NCI-H2081 (cell line): Measurements from ENCODE around the gene WWOX.
"Not testable (repeated sequence)": the region's sequence is repeated elsewhere in the genome, so short reads cannot be mapped to it uniquely, and the experiment has no call there.

Source experiments
- DNase-seq, 2 experiments: peaks; one replicate each; lab custom pipeline; 2025; lab: John Stamatoyannopoulos, UW

The WWOX gene

GRCh38 chr16:78500659-78501270 is 401.3 kb downstream of the WWOX start:
- no peak for DNase-seq

DNA sequence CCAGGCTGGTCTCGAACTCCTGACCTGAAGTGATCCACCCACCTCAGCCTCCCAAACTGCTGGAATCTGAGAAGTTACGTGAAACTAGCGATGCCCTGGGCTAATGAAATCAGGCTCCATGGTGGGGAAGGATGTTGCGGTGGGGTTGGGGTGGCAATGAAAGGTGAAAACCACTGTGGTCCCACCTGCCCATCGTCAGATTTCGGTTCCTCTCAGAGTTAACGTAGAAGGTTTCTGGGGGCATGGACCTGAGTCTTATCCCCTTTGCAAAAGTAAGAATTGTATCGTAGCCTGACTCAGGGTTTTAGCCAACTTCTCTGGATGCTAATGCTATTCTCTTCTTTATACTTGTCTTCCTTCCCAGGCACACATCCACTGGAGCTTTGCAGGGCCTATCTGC is 402.3 kb downstream of the WWOX start:
- DNase-seq: no peak

DNA sequence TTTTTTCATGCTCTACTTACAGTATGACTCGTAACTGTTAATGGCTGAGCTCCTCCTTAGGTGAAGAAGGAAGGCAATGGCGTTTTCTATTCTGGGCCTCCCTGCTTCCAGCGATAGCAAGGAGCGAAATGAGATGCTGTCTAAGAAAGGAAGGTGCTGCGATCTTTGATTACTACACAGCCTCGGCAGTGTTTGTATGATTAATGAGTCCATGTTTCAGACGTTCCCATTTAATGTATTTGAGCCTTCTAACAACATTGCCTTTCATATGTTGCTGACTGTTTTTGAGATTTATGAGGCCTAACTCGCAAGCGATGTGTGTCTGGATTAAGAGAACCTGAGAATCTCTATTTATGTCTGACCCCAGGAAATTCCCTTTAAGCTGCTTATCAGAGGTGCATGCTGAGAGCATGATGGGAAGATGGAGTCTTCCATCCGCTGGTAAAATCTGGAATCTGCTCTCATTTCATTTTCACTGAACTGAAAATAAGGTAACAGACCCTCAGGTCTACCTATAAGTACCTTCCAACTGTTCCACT is 403.4 kb downstream of the WWOX start:
- no peak for DNase-seq

DNA sequence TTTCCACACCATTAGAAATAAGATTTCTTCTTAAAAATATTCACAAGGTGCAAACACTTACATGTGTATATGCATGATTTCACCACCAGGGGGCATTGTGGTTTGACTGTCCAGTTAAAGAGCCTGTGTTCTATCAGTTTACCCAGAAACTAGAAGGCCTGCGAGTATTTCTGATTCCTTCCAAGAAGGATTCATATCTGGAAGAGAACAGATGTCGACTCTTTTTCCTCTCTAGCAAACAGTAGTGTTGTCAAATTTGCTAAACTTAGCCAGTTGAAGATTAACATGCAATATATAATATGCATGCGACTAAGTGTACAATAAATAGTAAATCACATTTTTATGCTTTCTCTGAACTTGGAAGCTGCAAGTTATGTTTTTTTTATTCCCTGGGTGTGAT is 404.1 kb downstream of the WWOX start:
- peak; percentile 52 to 63 for DNase-seq

DNA sequence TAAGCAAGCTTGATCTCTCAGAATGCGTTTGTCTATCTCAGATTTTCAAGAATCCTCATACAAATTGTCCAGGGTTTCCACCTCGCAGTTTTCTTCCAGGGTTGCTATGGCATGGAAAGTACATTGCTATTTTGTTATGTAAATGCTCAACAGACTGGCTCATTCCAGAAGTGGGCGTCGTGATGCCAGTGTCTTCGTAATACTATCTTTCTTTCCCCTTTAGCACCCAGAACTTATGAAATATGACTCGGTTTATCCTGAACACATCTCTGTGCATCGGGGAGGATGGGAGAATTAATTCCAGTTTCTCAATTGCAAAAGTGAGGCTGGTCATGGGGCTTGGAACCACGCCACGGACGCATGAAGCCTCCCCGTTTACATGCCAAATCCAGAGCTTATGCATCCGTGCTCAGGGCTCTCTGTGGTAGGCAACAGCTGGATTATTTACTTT is 405.0 kb downstream of the WWOX start:
- DNase-seq: no peak

- DNase-seq: no peak
These were observed 405.6 kb downstream of the WWOX start for GRCh38 chr16:78505036-78505435.

- DNase-seq: no peak
These were observed 406.3 kb downstream of the WWOX start for GRCh38 chr16:78505544-78506366.

DNA sequence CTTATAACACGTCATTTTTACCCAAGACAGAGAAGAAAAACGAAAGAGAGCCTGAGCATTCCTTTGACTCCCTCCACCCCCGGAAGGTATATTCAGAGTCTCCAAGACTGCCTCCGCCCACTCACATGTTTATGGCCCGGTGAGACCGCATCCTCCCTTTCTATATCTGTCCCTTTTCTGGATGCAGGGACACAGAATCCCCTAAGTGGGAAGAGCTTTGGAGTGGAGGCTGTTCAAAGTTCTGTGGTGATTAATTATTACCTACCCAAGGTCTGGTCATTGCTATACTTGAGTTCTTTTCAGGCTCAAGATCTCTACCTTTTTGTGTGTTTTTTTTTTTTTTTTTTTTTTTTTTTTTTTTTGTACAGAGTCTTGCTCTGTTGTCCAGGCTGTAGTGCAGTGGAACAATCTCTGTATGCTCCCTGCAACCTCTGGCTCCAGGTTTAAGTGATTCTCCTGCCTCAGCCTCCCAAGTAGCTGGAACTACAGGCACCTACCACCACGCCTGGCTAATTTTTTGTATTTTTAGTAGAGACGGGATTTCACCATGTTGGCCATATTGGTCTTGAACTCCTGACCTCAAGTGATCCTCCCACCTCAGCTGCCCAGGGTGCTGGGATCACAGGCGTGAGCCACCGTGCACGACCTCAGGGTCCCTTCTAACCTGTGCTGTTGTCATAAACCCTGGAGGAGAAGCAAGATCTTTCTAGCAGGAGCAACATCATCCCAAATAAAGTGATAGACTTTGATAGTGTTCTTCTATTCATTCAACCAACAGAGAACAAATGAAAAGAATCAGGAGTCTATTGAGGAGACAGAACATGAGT is 407.1 kb downstream of the WWOX start:
- no peak for DNase-seq

- DNase-seq: no peak
These were observed 408.1 kb downstream of the WWOX start for GRCh38 chr16:78507576-78507975.

GRCh38 chr16:78509965-78510364 is 410.5 kb downstream of the WWOX start:
- no peak for DNase-seq

GRCh38 chr16:78510496-78510895 is 411.0 kb downstream of the WWOX start:
- DNase-seq: no peak

GRCh38 chr16:78513838-78514237 is 414.4 kb downstream of the WWOX start:
- no peak for DNase-seq

- DNase-seq: not testable (repeated sequence)
These were observed 415.4 kb downstream of the WWOX start for GRCh38 chr16:78514888-78515287.

- DNase-seq: no peak
These were observed 416.0 kb downstream of the WWOX start for GRCh38 chr16:78515421-78515820.

- DNase-seq: no peak
These were observed 416.7 kb downstream of the WWOX start for GRCh38 chr16:78516006-78516736.

DNA sequence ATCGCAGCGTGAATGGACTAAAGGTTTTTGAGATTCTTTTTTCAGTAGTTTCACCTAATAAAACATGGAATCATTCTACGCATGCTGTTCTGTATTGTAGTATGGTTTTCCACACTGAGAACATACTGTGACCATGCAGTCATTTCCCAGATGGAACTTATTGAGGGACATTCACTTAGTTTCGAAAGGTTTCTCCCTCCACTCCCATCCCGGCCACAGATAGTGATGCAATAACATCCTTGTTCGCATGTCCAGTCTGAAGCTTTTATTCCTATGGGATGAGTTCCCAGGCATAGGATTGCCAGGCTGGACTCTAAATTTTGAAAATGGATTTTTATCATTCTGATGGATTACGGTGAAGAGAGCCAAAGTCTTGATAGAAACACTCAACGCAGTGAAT is 420.4 kb downstream of the WWOX start:
- no peak for DNase-seq

DNA sequence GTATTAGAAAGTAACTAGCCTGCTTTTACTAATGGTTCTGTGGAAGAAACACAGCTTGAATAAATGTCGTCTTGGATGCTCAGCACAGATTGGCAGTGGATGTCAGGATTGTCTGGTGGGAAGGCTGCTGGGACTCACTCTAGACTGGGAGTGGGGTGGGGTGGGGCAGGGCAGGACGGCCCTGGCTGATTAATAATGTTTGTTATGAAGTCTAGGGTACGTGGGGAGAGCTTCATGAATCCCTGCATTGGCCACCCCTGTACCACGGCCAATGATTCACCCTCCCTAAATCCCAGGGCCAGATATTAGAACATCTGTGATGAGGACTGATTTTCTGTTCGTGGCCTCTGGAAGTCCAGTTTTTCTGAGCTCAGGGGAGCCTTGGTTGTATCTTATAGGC is 421.0 kb downstream of the WWOX start:
- DNase-seq: no peak

- DNase-seq: no peak
These were observed 422.9 kb downstream of the WWOX start for GRCh38 chr16:78522327-78522726.

GRCh38 chr16:78523212-78523985 is 423.9 kb downstream of the WWOX start:
- DNase-seq: peak in 1 of 2 experiments; percentile 32

- DNase-seq: no peak
These were observed 424.7 kb downstream of the WWOX start for GRCh38 chr16:78524066-78524595.

GRCh38 chr16:78528265-78528664 is 428.8 kb downstream of the WWOX start:
- no peak for DNase-seq
